COLO668 (cell line): ENCODE data around the gene ACTL6B.

Source experiments
- DNase-seq: peaks from one replicate; lab custom pipeline; 2025; ENCODE audit not compliant: unreplicated experiment; lab: John Stamatoyannopoulos, UW

ACTL6B gene

DNA sequence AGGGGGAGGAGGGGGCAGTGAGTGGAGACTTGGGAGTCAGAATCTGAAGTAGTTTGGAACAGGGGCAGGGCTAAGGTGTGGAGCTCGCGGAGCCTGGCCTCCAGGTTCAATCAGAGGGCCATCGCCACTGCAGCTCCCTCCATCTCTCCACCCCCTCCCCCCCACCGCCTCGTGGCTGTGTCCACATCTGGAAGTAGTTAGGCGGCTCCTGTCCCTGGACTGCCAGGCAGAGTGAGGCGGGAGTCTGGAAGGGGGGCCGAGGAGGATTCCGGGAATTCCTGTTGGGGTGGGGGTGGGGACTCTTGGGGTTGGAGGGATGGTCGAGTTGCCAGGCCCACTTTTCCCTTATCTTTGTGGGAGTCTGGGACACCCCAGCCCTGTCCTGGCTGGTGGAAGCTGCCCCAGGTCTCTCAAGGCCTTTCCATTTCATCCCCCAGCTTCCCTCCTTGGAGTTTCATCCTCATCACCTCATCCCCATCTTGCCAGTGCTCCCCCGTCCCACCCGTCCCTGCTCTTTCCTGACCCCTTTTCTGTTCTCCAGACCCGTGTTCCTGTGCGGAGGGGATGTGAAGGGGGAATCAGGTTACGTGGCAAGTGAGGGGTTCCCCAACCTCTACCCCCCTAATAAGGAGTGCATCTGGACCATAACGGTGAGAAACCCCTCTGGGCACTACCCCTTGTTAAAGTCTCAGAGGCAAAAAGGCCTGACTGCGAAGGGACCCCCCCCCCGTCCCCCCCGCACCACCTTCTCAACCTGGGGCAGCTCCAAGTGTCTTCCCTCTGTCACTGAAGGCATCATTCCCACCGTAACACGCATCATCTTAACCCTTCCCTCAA lies 53.1 kb downstream of the ACTL6B start:
- no peak for DNase-seq

DNA sequence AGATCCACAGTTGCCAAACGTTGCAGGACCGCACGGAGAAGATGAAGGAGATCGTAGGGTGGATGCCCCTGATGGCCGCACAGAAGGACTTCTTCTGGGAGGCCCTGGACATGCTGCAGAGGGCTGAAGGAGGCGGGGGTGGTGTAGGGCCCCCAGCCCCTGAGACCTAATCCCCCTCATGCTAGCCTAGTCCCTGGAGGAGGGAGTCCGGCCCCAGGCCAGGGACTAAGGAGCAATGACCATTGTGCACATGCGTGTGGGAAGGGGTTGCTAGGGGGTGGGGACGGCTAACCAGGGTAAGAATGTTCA lies 55.6 kb downstream of the ACTL6B start:
- no peak for DNase-seq

DNA sequence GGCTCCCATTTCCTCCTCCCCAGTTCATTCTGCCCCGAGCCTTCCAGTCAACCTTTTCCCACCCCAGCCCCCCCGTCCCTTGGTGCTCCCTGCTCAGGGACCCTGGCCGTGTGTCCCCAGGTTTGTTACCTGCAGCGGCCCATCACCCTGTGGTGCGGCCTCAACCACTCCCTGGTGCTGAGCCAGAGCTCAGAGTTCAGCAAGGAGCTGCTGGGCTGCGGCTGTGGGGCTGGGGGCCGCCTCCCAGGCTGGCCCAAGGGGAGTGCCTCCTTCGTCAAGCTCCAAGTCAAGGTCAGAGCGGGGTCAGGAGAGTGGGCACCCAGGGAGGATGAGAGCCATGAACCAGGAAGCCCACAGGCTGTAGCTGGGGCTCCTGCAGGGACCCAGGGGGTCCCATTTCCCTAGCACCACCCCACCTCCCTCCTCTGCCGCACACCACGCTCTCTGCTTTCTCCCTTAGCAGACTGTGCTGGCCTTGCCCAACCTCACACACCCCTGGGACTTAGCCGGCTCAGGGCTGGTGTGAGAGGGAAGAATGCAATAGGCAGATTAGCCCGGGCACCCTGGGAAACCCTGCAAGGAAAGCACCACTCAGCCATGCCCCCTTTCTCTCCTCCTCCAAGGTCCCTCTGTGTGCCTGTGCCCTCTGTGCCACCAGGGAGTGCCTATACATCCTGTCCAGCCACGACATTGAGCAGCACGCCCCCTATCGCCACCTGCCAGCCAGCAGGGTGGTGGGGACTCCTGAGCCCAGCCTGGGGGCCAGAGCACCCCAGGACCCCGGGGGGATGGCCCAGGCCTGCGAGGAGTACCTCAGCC lies 56.1 kb downstream of the ACTL6B start:
- peak; percentile 7 for DNase-seq

DNA sequence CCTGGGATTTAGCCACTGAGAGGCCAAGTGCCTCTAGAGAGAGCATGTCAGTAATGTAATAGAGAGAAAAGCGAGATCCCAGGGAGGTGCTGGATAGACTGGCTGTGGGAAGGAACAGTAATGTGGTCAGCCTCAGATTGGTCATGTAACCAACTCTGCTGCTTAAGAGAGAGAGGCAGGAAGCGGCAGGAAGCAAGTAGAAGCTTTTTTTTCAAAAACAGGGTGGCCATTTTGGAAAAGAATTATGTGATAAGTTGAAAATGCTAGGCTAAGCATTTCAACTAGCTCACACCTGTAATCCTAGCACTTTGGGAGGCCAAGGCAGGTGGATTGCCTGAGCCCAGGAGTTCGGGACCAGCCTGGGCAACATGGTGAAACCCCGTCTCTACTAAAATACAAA lies 57.8 kb downstream of the ACTL6B start:
- no peak for DNase-seq

GRCh38 chr7:100595188-100595587 lies 61.1 kb downstream of the ACTL6B start:
- DNase-seq, result no peak
